Measurements from ENCODE around the gene CYP26A1.

GRCh38 chr10:93034426-93034825, 39.3 kb upstream of the CYP26A1 start:
- TF ChIP-seq CTCF (IDR thresholded peaks at IDR 0.05) (no peak), EP300 (IDR thresholded peaks at IDR 0.05) (no peak)

All from tibial nerve (tissue), 4 donors.